Activated CD8-positive, alpha-beta T cell treated with anti-CD3 and anti-CD28 coated beads, Interleukin-2, amount 10 ng/mL, durations not matched to agents 7 days and 5 days (primary cell): ENCODE measurements around the gene ATP1A3. TPM values are rescaled to one million over a fixed set of nuclear protein-coding genes. Genes with fewer than 3 reads are reported as not detected.
"Not testable (repeated sequence)": the region's sequence is repeated elsewhere in the genome, so short reads cannot be mapped to it uniquely, and the experiment has no call there.

Experiments used
- ATAC-seq: fragments of 150-1000 bp; cut with Tn5 transposase; one replicate; pipeline ENCODE4 v1.10.0; 2021; ENCODE audit warnings: moderate library complexity
- CTCF ChIA-PET: fragments of 350-600 bp; sonication (Branson Sonifier 250); formaldehyde crosslinking; loops from one replicate; lab custom pipeline; 2021; ENCODE audit warnings: antibody characterized with exemption; lab: Charles Lee
- POLR2A ChIA-PET: fragments of 350-600 bp; sonication (Branson Sonifier 250); formaldehyde crosslinking; loops from one replicate; lab custom pipeline; 2021; ENCODE audit warnings: antibody characterized with exemption; lab: Charles Lee
- DNase-seq: peaks from one replicate; pipeline ENCODE4 v3.0.0-alpha.2; 2020
- H3K27ac Mint-ChIP-seq: one replicate; pipeline ENCODE4 v1.8.0; 2021; ENCODE audit warnings: mild to moderate bottlenecking, mixed read lengths
- H3K27me3 Mint-ChIP-seq: one replicate; pipeline ENCODE4 v1.8.0; 2021; ENCODE audit warnings: low read depth, mixed read lengths
- H3K36me3 Mint-ChIP-seq: one replicate; pipeline ENCODE4 v1.8.0; 2021; ENCODE audit warnings: low read depth, mixed read lengths
- H3K4me1 Mint-ChIP-seq: one replicate; pipeline ENCODE4 v1.8.0; 2021; ENCODE audit warnings: low read depth, mixed read lengths
- H3K4me3 Mint-ChIP-seq: one replicate; pipeline ENCODE4 v1.8.0; 2021; ENCODE audit warnings: mild to moderate bottlenecking, mixed read lengths
- H3K9me3 Mint-ChIP-seq: one replicate; pipeline ENCODE4 v1.8.0; 2022; ENCODE audit warnings: mixed read lengths; ENCODE audit not compliant: insufficient read depth
- total RNA-seq, 2 experiments: library from RNA; stranded (reverse); gene quantifications; one replicate each; pipeline ENCODE4 v1.2.3, GENCODE V29; 2021

ATP1A3 gene
- total RNA-seq, 2 experiments from 2014 or later, result 2.3 to 3.3 TPM

GRCh38 chr19:41994521-41994971, 516 bp upstream of the ATP1A3 start:
- ChIA-PET POLR2A (no interaction called here), CTCF (no interaction called here)
- Mint-ChIP-seq H3K4me1 (peaks cover 22% of the 10 kb centered on the region), H3K27me3 (peaks cover 46% of the 10 kb centered on the region), H3K9me3 (no peaks in the 10 kb centered on the region), H3K27ac (no peak overlapping the region), H3K4me3 (peak overlapping the region; percentile 10), H3K36me3 (no peaks in the 10 kb centered on the region)
- no peak for ATAC-seq
- DNase-seq, result peak; percentile 30

- ATAC-seq, H3K9me3 Mint-ChIP-seq, DNase-seq, H3K36me3 Mint-ChIP-seq, H3K27ac Mint-ChIP-seq, H3K4me3 Mint-ChIP-seq, CTCF ChIA-PET: not testable (repeated sequence)
- Mint-ChIP-seq H3K4me1 (peaks cover 10% of the 10 kb centered on the region), H3K27me3 (peaks cover 32% of the 10 kb centered on the region)
- POLR2A ChIA-PET, result interaction anchor here (0.6 kb wide), 1 partner anchor 27 kb away, joined by 3 read pairs; no protein-coding TSS in a partner anchor
Observed at GRCh38 chr19:41991925-41992569, 2.0 kb downstream of the ATP1A3 start.

GRCh38 chr19:41991025-41991424, 3.0 kb downstream of the ATP1A3 start:
- ChIA-PET CTCF (no interaction called here), POLR2A (no interaction called here)
- ATAC-seq, result no peak
- no peaks in the 10 kb centered on the region for H3K9me3 Mint-ChIP-seq
- no peak for DNase-seq
- H3K4me3 Mint-ChIP-seq, result no peak overlapping the region
- no peaks in the 10 kb centered on the region for H3K36me3 Mint-ChIP-seq
- H3K4me1 Mint-ChIP-seq, result peaks cover 6% of the 10 kb centered on the region
- H3K27ac Mint-ChIP-seq, result no peak overlapping the region
- H3K27me3 Mint-ChIP-seq, result peaks cover 24% of the 10 kb centered on the region

- ChIA-PET CTCF (no interaction called here), POLR2A (no interaction called here)
- no peaks in the 10 kb centered on the region for H3K36me3 Mint-ChIP-seq
- no peaks in the 10 kb centered on the region for H3K9me3 Mint-ChIP-seq
- peaks cover 6% of the 10 kb centered on the region for H3K4me1 Mint-ChIP-seq
- H3K27me3 Mint-ChIP-seq, result peaks cover 20% of the 10 kb centered on the region
- H3K27ac Mint-ChIP-seq, result no peak overlapping the region
- ATAC-seq (no peak), DNase-seq (no peak)
- H3K4me3 Mint-ChIP-seq, result no peak overlapping the region
Observed at GRCh38 chr19:41990615-41991014, 3.4 kb downstream of the ATP1A3 start.

GRCh38 chr19:41990028-41990427, 4.0 kb downstream of the ATP1A3 start:
- no peak for ATAC-seq
- Mint-ChIP-seq H3K4me1 (peaks cover 6% of the 10 kb centered on the region), H3K27ac (no peak overlapping the region), H3K36me3 (no peaks in the 10 kb centered on the region), H3K9me3 (no peaks in the 10 kb centered on the region), H3K4me3 (no peak overlapping the region), H3K27me3 (peaks cover 14% of the 10 kb centered on the region)
- ChIA-PET CTCF (no interaction called here), POLR2A (no interaction called here)
- DNase-seq, result no peak

GRCh38 chr19:41988947-41989346, 5.1 kb downstream of the ATP1A3 start:
- ChIA-PET CTCF (interaction anchor here (1.1 kb wide), 1 partner anchor 196 kb away, joined by 3 read pairs; no protein-coding TSS in a partner anchor), POLR2A (no interaction called here)
- peaks cover 6% of the 10 kb centered on the region for H3K4me1 Mint-ChIP-seq
- H3K27me3 Mint-ChIP-seq, result peaks cover 8% of the 10 kb centered on the region
- no peak overlapping the region for H3K27ac Mint-ChIP-seq
- no peak for DNase-seq
- H3K4me3 Mint-ChIP-seq, result no peak overlapping the region
- no peaks in the 10 kb centered on the region for H3K36me3 Mint-ChIP-seq
- no peaks in the 10 kb centered on the region for H3K9me3 Mint-ChIP-seq
- ATAC-seq, result no peak

GRCh38 chr19:41987141-41987860, 6.7 kb downstream of the ATP1A3 start:
- POLR2A ChIA-PET, result no interaction called here
- no peak overlapping the region for H3K4me3 Mint-ChIP-seq
- H3K27ac Mint-ChIP-seq, result no peak overlapping the region
- no peaks in the 10 kb centered on the region for H3K9me3 Mint-ChIP-seq
- ATAC-seq, result no peak
- no peaks in the 10 kb centered on the region for H3K4me1 Mint-ChIP-seq
- no peak for DNase-seq
- no peaks in the 10 kb centered on the region for H3K36me3 Mint-ChIP-seq
- CTCF ChIA-PET, result no interaction called here
- H3K27me3 Mint-ChIP-seq, result no peaks in the 10 kb centered on the region

- no peak overlapping the region for H3K27ac Mint-ChIP-seq
- DNase-seq, result no peak
- no peaks in the 10 kb centered on the region for H3K27me3 Mint-ChIP-seq
- no peak overlapping the region for H3K4me3 Mint-ChIP-seq
- no peak for ATAC-seq
- CTCF ChIA-PET, result no interaction called here
- no peaks in the 10 kb centered on the region for H3K4me1 Mint-ChIP-seq
- no peaks in the 10 kb centered on the region for H3K9me3 Mint-ChIP-seq
- POLR2A ChIA-PET, result no interaction called here
- H3K36me3 Mint-ChIP-seq, result no peaks in the 10 kb centered on the region
Observed at GRCh38 chr19:41984961-41985360, 9.1 kb downstream of the ATP1A3 start.

GRCh38 chr19:41981724-41982123, 12.3 kb downstream of the ATP1A3 start:
- Mint-ChIP-seq H3K4me3 (no peak overlapping the region), H3K27me3 (no peaks in the 10 kb centered on the region), H3K4me1 (no peaks in the 10 kb centered on the region), H3K27ac (no peak overlapping the region), H3K9me3 (no peaks in the 10 kb centered on the region), H3K36me3 (no peaks in the 10 kb centered on the region)
- ChIA-PET CTCF (no interaction called here), POLR2A (no interaction called here)
- ATAC-seq (no peak), DNase-seq (no peak)

- Mint-ChIP-seq H3K4me3 (no peak overlapping the region), H3K36me3 (no peaks in the 10 kb centered on the region), H3K27me3 (no peaks in the 10 kb centered on the region), H3K9me3 (no peaks in the 10 kb centered on the region), H3K4me1 (no peaks in the 10 kb centered on the region), H3K27ac (no peak overlapping the region)
- ChIA-PET CTCF (no interaction called here), POLR2A (no interaction called here)
- DNase-seq (no peak), ATAC-seq (no peak)
Observed at GRCh38 chr19:41978470-41978869, 15.6 kb downstream of the ATP1A3 start.

GRCh38 chr19:41977916-41978315, 16.1 kb downstream of the ATP1A3 start:
- no peaks in the 10 kb centered on the region for H3K4me1 Mint-ChIP-seq
- CTCF ChIA-PET, result no interaction called here
- H3K36me3 Mint-ChIP-seq, result no peaks in the 10 kb centered on the region
- no peaks in the 10 kb centered on the region for H3K9me3 Mint-ChIP-seq
- POLR2A ChIA-PET, result no interaction called here
- H3K27ac Mint-ChIP-seq, result no peak overlapping the region
- no peaks in the 10 kb centered on the region for H3K27me3 Mint-ChIP-seq
- DNase-seq (no peak), ATAC-seq (no peak)
- H3K4me3 Mint-ChIP-seq, result no peak overlapping the region

- DNase-seq (no peak), ATAC-seq (no peak)
- ChIA-PET CTCF (no interaction called here), POLR2A (interaction anchor here (0.7 kb wide), 1 partner anchor 115 kb away, joined by 3 read pairs; the partner anchor contains the start of gene RPS19)
- Mint-ChIP-seq H3K27ac (no peak overlapping the region), H3K4me3 (no peak overlapping the region), H3K4me1 (no peaks in the 10 kb centered on the region), H3K27me3 (no peaks in the 10 kb centered on the region), H3K9me3 (no peaks in the 10 kb centered on the region), H3K36me3 (no peaks in the 10 kb centered on the region)
Observed at GRCh38 chr19:41974652-41975051, 19.4 kb downstream of the ATP1A3 start.
